IMR-90 (cell line): ENCODE data around the gene CAPN8. TPM values are rescaled to one million over a fixed set of nuclear protein-coding genes. Genes with fewer than 3 reads are reported as not detected.

ENCODE experiments used
- ATAC-seq: fragments of 200-7000 bp; cut with Tn5 transposase; 2 replicates; pipeline ENCODE4 v1.9.1; 2020; ENCODE audit warnings: low read depth, mild to moderate bottlenecking, moderate library complexity
- BruUV-seq: library from RNA; stranded (reverse); fragments of 400-500 nt; replicated peaks from 2 replicates; lab custom pipeline; 2021; lab: Mats Ljungman, UMichigan
- CTCF ChIA-PET: fragments of 300-600 bp; formaldehyde crosslinking; extraction: SDS; loops from one replicate; lab custom pipeline; 2021; ENCODE audit warnings: antibody characterized with exemption; lab: Yijun Ruan, JAX
- POLR2A ChIA-PET: fragments of 300-600 bp; sonication (Branson Sonifier 250); formaldehyde crosslinking; loops from one replicate; lab custom pipeline; 2022; ENCODE audit warnings: antibody characterized with exemption; ENCODE audit not compliant: unreplicated experiment; lab: Charles Lee
- DNase-seq: peaks from one replicate; pipeline ENCODE4 v3.0.0; 2013
- H2AFZ ChIP-seq: replicated peaks from 2 replicates; pipeline ENCODE3; 2013; ENCODE audit warnings: low read length, mild to moderate bottlenecking; ENCODE audit not compliant: poor library complexity
- H2AK5ac ChIP-seq: 2 replicates; pipeline ENCODE4 v1.6.1; 2013; ENCODE audit warnings: low read depth, low read length, inconsistent platforms
- H2AK9ac ChIP-seq: replicated peaks from 2 replicates; pipeline ENCODE3; 2013; ENCODE audit warnings: mild to moderate bottlenecking, low read depth, low read length, moderate library complexity; ENCODE audit not compliant: poor library complexity
- H2BK120ac ChIP-seq: 2 replicates; pipeline ENCODE4 v1.6.1; 2013; ENCODE audit warnings: low read depth, low read length, inconsistent platforms
- H2BK15ac ChIP-seq: 3 replicates; pipeline ENCODE4 v1.6.1; 2013; ENCODE audit warnings: low read depth, low read length, inconsistent platforms
- H2BK20ac ChIP-seq: 2 replicates; pipeline ENCODE4 v1.6.1; 2013; ENCODE audit warnings: low read depth, mild to moderate bottlenecking, inconsistent platforms, low read length, moderate library complexity
- H2BK5ac ChIP-seq: 2 replicates; pipeline ENCODE4 v1.6.1; 2013; ENCODE audit warnings: mild to moderate bottlenecking, low read depth, low read length, inconsistent platforms; ENCODE audit not compliant: poor library complexity, severe bottlenecking
- H3K14ac ChIP-seq: replicated peaks from 2 replicates; pipeline ENCODE4 v1.6.1; 2013; ENCODE audit warnings: low read depth, low read length, inconsistent platforms
- H3K18ac ChIP-seq: 2 replicates; pipeline ENCODE4 v1.6.1; 2013; ENCODE audit warnings: low read depth, low read length, control low read depth
- H3K23ac ChIP-seq: 2 replicates; pipeline ENCODE4 v1.6.1; 2013; ENCODE audit warnings: low read depth, low read length, inconsistent platforms
- H3K27ac ChIP-seq: 2 replicates; pipeline ENCODE4 v1.5.1; 2013; ENCODE audit warnings: mild to moderate bottlenecking, control low read depth, low read length; ENCODE audit not compliant: insufficient read depth
- H3K27me3 ChIP-seq: 2 replicates; pipeline ENCODE4 v1.6.1; 2013; ENCODE audit warnings: low read length; ENCODE audit not compliant: control insufficient read depth, insufficient read depth
- H3K36me3 ChIP-seq: 2 replicates; pipeline ENCODE4 v1.6.1; 2013; ENCODE audit warnings: low read length, mixed read lengths; ENCODE audit not compliant: control insufficient read depth, insufficient read depth
- H3K4ac ChIP-seq: 2 replicates; pipeline ENCODE4 v1.6.1; 2013; ENCODE audit warnings: low read depth, low read length, inconsistent platforms
- H3K4me1 ChIP-seq: 2 replicates; pipeline ENCODE4 v1.6.1; 2013; ENCODE audit warnings: low read length, mixed read lengths; ENCODE audit not compliant: control insufficient read depth, insufficient read depth
- H3K4me2 ChIP-seq: 2 replicates; pipeline ENCODE4 v1.6.1; 2013; ENCODE audit warnings: low read depth, mild to moderate bottlenecking, control low read depth, low read length, moderate library complexity
- H3K4me3 ChIP-seq: 2 replicates; pipeline ENCODE4 v1.5.1; 2013; ENCODE audit warnings: low read depth, mild to moderate bottlenecking, control low read depth, low read length, moderate library complexity; ENCODE audit not compliant: insufficient read depth
- H3K56ac ChIP-seq: 2 replicates; pipeline ENCODE4 v1.6.1; 2013; ENCODE audit warnings: low read length, inconsistent platforms; ENCODE audit not compliant: insufficient read depth; ENCODE audit errors: extremely low read depth
- H3K79me1 ChIP-seq, 2 experiments: 2 replicates each; pipeline ENCODE4 v1.6.1; 2013; ENCODE audit warnings: low read length in 2 of 2, inconsistent platforms in 1 of 2, low read depth in 1 of 2
- H3K9ac ChIP-seq: 2 replicates; pipeline ENCODE4 v1.6.1; 2013; ENCODE audit warnings: low read depth, low read length, control low read depth
- H3K9me1 ChIP-seq: 2 replicates; pipeline ENCODE4 v1.6.1; 2013; ENCODE audit warnings: low read length, inconsistent platforms; ENCODE audit not compliant: insufficient read depth
- H3K9me3 ChIP-seq: 2 replicates; pipeline ENCODE4 v1.6.1; 2013; ENCODE audit warnings: low read length; ENCODE audit not compliant: control insufficient read depth, insufficient read depth
- H4K20me1 ChIP-seq: 2 replicates; pipeline ENCODE4 v1.6.1; 2013; ENCODE audit warnings: low read length, inconsistent platforms; ENCODE audit not compliant: insufficient read depth
- H4K5ac ChIP-seq: 2 replicates; pipeline ENCODE4 v1.6.1; 2013; ENCODE audit warnings: mild to moderate bottlenecking, low read depth, low read length, control low read depth
- H4K8ac ChIP-seq, 2 experiments: 2 replicates each; pipeline ENCODE4 v1.6.1; 2013; ENCODE audit warnings: low read depth in 2 of 2, low read length in 2 of 2, control low read depth in 1 of 2, inconsistent platforms in 1 of 2
- H4K91ac ChIP-seq: 2 replicates; pipeline ENCODE4 v1.6.1; 2013; ENCODE audit warnings: low read depth, low read length, inconsistent platforms; ENCODE audit not compliant: insufficient read depth
- CTCF ChIP-seq: conservative IDR thresholded peaks from 2 replicates; pipeline ENCODE4 v1.5.1; 2012; ENCODE audit warnings: mild to moderate bottlenecking, low read depth, low read length, improper control_type of control experiment
- MXI1 ChIP-seq: IDR thresholded peaks from 2 replicates; pipeline ENCODE4 v1.6.1; 2012; ENCODE audit warnings: low read depth, mild to moderate bottlenecking, low read length, moderate library complexity, borderline replicate concordance
- NFE2L2 ChIP-seq: fragments of 150-350 bp; IDR thresholded peaks from 2 replicates; pipeline ENCODE4 v1.6.1; 2016; ENCODE audit warnings: low read depth, mild to moderate bottlenecking, low read length
- RAD21 ChIP-seq: IDR thresholded peaks from 2 replicates; pipeline ENCODE4 v1.6.1; 2012; ENCODE audit warnings: low read length, improper control_type of control experiment
- SMC3 ChIP-seq: fragments of 150-350 bp; IDR thresholded peaks from 2 replicates; pipeline ENCODE4 v1.6.1; 2016; ENCODE audit warnings: low read depth, mild to moderate bottlenecking, antibody characterized with exemption, low read length, moderate library complexity
- WGBS, 2 experiments: methylation state at CpG; one replicate each; pipeline versions ENCODE4 v1.1.5 to v1.1.7; 2013; ENCODE audit warnings: missing lambda C conversion rate in 2 of 2; ENCODE audit not compliant: insufficient read length in 1 of 2; ENCODE audit errors: extremely low coverage in 2 of 2; 5-methylcytosine and 5-hydroxymethylcytosine counted together
- dilution Hi-C: fragments of 300-500 bp; cut with HindIII; formaldehyde crosslinking; loops from one replicate; pipeline ENCODE4 v1.14.3; 2018; ENCODE audit warnings: low sequenced_read_pairs; ENCODE audit not compliant: unreplicated experiment
- in situ Hi-C: fragments of 300-500 bp; cut with MboI; formaldehyde crosslinking; loops from 3 replicates; pipeline ENCODE4 v1.14.3; 2019; ENCODE audit warnings: low sequenced_read_pairs, inconsistent platforms, mixed read lengths
- intact Hi-C: fragments of 100-400 bp; cut with micrococcal nuclease; formaldehyde crosslinking; loops from 2 replicates; pipeline ENCODE4 v1.10.0; 2022
- polyA plus RNA-seq, 3 experiments: library from polyadenylated mRNA; depleted of rRNA; stranded (reverse); fragments of >200 nt; gene quantifications; 2 replicates each; pipeline ENCODE4 v1.2.3, GENCODE V29; 2012; ENCODE audit warnings: low replicate concordance in 1 of 3
- total RNA-seq: library from RNA; depleted of rRNA; stranded (reverse); fragments of >200 nt; gene quantifications from 2 replicates; pipeline ENCODE4 v1.2.3, GENCODE V29; 2012

The CAPN8 gene
- total and polyA plus RNA-seq, 2 of the 4 experiments (the other 2 are of a cell fraction) = not detected

GRCh38 chr1:223628233-223629125 lies 37.0 kb downstream of the CAPN8 start:
- Histone ChIP-seq H3K14ac (no peak overlapping the region), H3K23ac (no peak overlapping the region), H3K36me3 (no peaks in the 10 kb centered on the region), H3K4me1 (no peaks in the 10 kb centered on the region), H2AK5ac (no peak overlapping the region), H2AFZ (no peak overlapping the region), H4K20me1 (no peaks in the 10 kb centered on the region), H2BK5ac (no peak overlapping the region), H3K9me1 (no peaks in the 10 kb centered on the region), H2BK20ac (no peak overlapping the region), H3K56ac (no peak overlapping the region), H3K9ac (no peak overlapping the region), H3K9me3 (no peaks in the 10 kb centered on the region), H2AK9ac (no peak overlapping the region), H4K5ac (no peak overlapping the region), H2BK15ac (no peak overlapping the region), H4K91ac (no peak overlapping the region), H3K27me3 (peaks cover 28% of the 10 kb centered on the region), H3K18ac (no peak overlapping the region), H3K4me3 (no peak overlapping the region), H2BK120ac (no peak overlapping the region), H3K4me2 (no peak overlapping the region), H3K27ac (no peak overlapping the region), H4K8ac (no peak overlapping the region), H3K4ac (no peak overlapping the region), H3K79me1 (no peaks in the 10 kb centered on the region)
- POLR2A ChIA-PET = no interaction called here
- WGBS, 2 experiments = 50% methylated on average over 5 of the region's 13 CpGs; no CpG with 5 or more reads in 1 of the 2 experiments
- CTCF ChIA-PET = interaction anchor here (0.6 to 1.3 kb wide), 3 partner anchors 39 to 74 kb away, joined by 3 to 5 read pairs (median 3); no protein-coding TSS in a partner anchor
- BruUV-seq = no TSS peak
- in situ Hi-C loops (no loop called here), intact Hi-C loops (no loop called here), dilution Hi-C loops (no loop called here)
- ATAC-seq = peak; percentile 32; the same call in 1 of the 2 replicates
- TF ChIP-seq RAD21 (peak; percentile 48; the same call in 1 of the 2 replicates), SMC3 (peak; percentile 35; the same call in 1 of the 2 replicates), MXI1 (no peak), NFE2L2 (no peak), CTCF (peak; percentile 50)
- peak; percentile 12 for DNase-seq
